ENCODE data around the gene SLC35G1. TPM values are rescaled to one million over a fixed set of nuclear protein-coding genes. Genes with fewer than 3 reads are reported as not detected.

SLC35G1 gene
- total RNA-seq, 1 donor from 2014 or later, result 5.0 TPM

DNA sequence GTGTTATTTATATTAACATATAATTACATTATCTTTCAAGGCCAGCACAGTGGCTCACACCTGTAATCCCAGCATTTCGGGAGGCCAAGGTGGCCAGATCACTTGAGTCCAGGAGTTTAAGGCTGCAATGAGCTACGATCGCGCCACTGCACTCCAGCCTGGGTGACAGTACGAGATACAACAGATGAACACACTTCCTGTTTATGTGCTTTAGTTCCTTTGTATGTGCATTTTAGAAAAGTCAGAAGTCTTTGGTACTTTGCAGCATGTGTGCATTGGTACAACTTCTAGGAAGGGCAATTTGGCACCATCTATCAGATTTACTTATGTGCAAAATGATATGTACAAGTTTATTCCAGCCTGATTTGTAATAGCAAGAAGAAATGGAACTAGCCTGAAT is 13.3 kb downstream of the SLC35G1 start:
- Mint-ChIP-seq H3K4me3 (ENCODE audit: unreplicated experiment) (no peak overlapping the region), H3K27me3 (ENCODE audit: unreplicated experiment) (no peaks in the 10 kb centered on the region), H3K36me3 (ENCODE audit: low read depth, unreplicated experiment) (peaks cover 11% of the 10 kb centered on the region), H3K27ac (ENCODE audit: unreplicated experiment) (no peak overlapping the region), H3K9me3 (ENCODE audit: unreplicated experiment) (no peaks in the 10 kb centered on the region), H3K4me1 (ENCODE audit: unreplicated experiment) (peaks cover 17% of the 10 kb centered on the region)
- TF ChIP-seq, protein P1, sequence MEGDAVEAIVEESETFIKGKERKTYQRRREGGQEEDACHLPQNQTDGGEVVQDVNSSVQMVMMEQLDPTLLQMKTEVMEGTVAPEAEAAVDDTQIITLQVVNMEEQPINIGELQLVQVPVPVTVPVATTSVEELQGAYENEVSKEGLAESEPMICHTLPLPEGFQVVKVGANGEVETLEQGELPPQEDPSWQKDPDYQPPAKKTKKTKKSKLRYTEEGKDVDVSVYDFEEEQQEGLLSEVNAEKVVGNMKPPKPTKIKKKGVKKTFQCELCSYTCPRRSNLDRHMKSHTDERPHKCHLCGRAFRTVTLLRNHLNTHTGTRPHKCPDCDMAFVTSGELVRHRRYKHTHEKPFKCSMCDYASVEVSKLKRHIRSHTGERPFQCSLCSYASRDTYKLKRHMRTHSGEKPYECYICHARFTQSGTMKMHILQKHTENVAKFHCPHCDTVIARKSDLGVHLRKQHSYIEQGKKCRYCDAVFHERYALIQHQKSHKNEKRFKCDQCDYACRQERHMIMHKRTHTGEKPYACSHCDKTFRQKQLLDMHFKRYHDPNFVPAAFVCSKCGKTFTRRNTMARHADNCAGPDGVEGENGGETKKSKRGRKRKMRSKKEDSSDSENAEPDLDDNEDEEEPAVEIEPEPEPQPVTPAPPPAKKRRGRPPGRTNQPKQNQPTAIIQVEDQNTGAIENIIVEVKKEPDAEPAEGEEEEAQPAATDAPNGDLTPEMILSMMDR (IDR thresholded peaks at IDR 0.05; ENCODE audit: unreplicated experiment), result no peak
- DNase-seq (ENCODE audit: low spot score), result no peak

DNA sequence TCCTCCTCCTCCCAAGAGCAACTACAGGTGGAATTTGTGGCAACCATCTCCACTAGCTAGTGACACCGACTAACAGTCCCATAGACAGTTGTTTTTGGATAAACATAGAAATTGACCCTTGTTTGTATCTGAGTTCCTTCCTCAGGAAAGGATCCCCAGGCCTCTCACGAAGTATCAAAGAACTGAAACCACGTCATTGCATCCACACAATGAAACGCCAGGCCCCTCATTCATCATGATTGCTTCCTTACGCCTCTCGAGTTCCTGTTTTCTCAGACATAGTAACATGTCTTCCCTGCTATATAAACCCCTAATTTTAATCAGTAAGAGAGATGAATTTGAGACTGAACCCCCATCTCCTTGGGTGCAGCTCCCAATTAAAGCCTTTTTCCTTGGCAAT is 18.1 kb downstream of the SLC35G1 start:
- peaks cover 11% of the 10 kb centered on the region for H3K36me3 Mint-ChIP-seq (ENCODE audit: low read depth, unreplicated experiment)
- H3K27ac Mint-ChIP-seq (ENCODE audit: unreplicated experiment), result peak overlapping the region; percentile 73
- no peak for DNase-seq (ENCODE audit: low spot score)
- H3K4me1 Mint-ChIP-seq (ENCODE audit: unreplicated experiment), result peaks cover 21% of the 10 kb centered on the region
- H3K9me3 Mint-ChIP-seq (ENCODE audit: unreplicated experiment), result no peaks in the 10 kb centered on the region
- peaks cover 1% of the 10 kb centered on the region for H3K27me3 Mint-ChIP-seq (ENCODE audit: unreplicated experiment)
- no peak overlapping the region for H3K4me3 Mint-ChIP-seq (ENCODE audit: unreplicated experiment)
- TF ChIP-seq, protein P1 (IDR thresholded peaks at IDR 0.05; ENCODE audit: unreplicated experiment), result no peak

DNA sequence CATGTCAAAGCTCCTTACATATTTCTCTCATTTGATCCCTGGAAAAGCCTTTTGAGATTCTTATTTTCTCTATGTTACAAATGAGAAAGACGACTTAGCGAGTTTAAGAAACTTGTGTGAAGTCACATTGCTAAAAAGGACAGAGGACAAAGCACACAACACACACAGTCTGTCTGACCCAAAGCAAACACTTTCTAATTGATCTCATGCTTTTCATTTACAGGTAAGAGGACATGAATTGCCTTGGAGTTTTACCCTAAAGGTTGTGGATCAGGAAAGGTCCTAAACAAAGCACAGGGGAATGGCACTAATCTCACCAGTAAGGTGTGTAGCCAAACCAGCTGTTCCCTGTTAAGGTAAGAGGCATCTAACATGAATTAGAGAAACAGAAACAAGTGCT is 18.7 kb downstream of the SLC35G1 start:
- DNase-seq (ENCODE audit: low spot score), result no peak
- TF ChIP-seq, protein P1 (IDR thresholded peaks at IDR 0.05; ENCODE audit: unreplicated experiment), result no peak
- H3K9me3 Mint-ChIP-seq (ENCODE audit: unreplicated experiment), result no peaks in the 10 kb centered on the region
- peaks cover 19% of the 10 kb centered on the region for H3K4me1 Mint-ChIP-seq (ENCODE audit: unreplicated experiment)
- peaks cover 11% of the 10 kb centered on the region for H3K36me3 Mint-ChIP-seq (ENCODE audit: low read depth, unreplicated experiment)
- H3K27me3 Mint-ChIP-seq (ENCODE audit: unreplicated experiment), result peaks cover 1% of the 10 kb centered on the region
- H3K4me3 Mint-ChIP-seq (ENCODE audit: unreplicated experiment), result no peak overlapping the region
- H3K27ac Mint-ChIP-seq (ENCODE audit: unreplicated experiment), result no peak overlapping the region

DNA sequence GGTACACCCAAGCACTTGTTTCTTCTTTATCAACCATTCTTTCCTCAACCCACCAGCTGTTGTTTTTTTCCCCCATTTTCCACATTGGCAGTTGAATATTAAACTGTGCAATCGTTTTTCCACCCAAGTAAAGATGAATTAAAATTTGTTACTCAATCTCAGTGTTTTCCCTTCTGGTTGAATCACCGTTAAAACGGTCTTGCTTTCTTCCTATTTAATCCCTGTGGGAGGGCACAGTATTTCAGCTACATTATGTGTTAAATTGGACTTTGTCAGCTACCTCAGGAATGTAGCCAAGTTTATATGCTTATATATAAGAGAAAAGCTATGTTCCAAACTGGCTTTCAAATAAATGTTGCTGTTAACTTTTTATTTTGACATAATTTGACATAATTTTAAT is 19.9 kb downstream of the SLC35G1 start:
- H3K27me3 Mint-ChIP-seq (ENCODE audit: unreplicated experiment), result peaks cover 1% of the 10 kb centered on the region
- peaks cover 5% of the 10 kb centered on the region for H3K36me3 Mint-ChIP-seq (ENCODE audit: low read depth, unreplicated experiment)
- no peak for DNase-seq (ENCODE audit: low spot score)
- peaks cover 19% of the 10 kb centered on the region for H3K4me1 Mint-ChIP-seq (ENCODE audit: unreplicated experiment)
- H3K27ac Mint-ChIP-seq (ENCODE audit: unreplicated experiment), result no peak overlapping the region
- no peaks in the 10 kb centered on the region for H3K9me3 Mint-ChIP-seq (ENCODE audit: unreplicated experiment)
- TF ChIP-seq, protein P1 (IDR thresholded peaks at IDR 0.05; ENCODE audit: unreplicated experiment), result no peak
- H3K4me3 Mint-ChIP-seq (ENCODE audit: unreplicated experiment), result no peak overlapping the region

DNA sequence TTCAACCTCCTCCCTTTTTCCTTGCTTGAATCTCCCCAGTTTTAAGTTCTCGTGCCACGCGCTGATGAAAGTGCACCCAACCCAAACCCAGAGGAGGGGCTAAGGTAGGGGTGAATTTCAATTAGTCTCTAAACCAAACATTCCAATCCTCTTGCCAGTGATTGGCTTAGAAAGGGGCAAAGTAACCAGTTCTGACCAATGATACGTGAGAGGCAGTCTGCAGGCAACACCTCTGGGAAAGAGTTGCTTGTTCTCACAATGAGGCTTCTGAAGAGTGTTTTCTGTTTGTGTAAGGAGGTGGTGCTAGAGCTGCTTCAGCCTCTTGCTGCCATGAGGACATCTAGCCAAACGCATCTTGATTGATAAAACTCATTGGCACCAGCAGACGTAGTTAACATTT is 21.8 kb downstream of the SLC35G1 start:
- Mint-ChIP-seq H3K27ac (ENCODE audit: unreplicated experiment) (no peak overlapping the region), H3K27me3 (ENCODE audit: unreplicated experiment) (peaks cover 1% of the 10 kb centered on the region), H3K4me1 (ENCODE audit: unreplicated experiment) (peaks cover 13% of the 10 kb centered on the region), H3K36me3 (ENCODE audit: low read depth, unreplicated experiment) (peaks cover 4% of the 10 kb centered on the region), H3K4me3 (ENCODE audit: unreplicated experiment) (no peak overlapping the region), H3K9me3 (ENCODE audit: unreplicated experiment) (no peaks in the 10 kb centered on the region)
- no peak for DNase-seq (ENCODE audit: low spot score)
- TF ChIP-seq, protein P1 (IDR thresholded peaks at IDR 0.05; ENCODE audit: unreplicated experiment), result no peak
